HEK293 (cell line): ENCODE data around the gene LLGL1.

Experiments
- CTCF ChIP-seq: fragments of 450-650 bp; formaldehyde crosslinking; IDR thresholded peaks from 2 replicates; pipeline ENCODE4 v1.5.1; 2016; ENCODE audit warnings: missing biosample characterization, missing genetic modification characterization
- KLF1 ChIP-seq: fragments of 450-650 bp; formaldehyde crosslinking; IDR thresholded peaks from 2 replicates; pipeline ENCODE4 v1.5.1; 2016; ENCODE audit warnings: missing biosample characterization, missing genetic modification characterization
- REST ChIP-seq: fragments of 450-650 bp; formaldehyde crosslinking; IDR thresholded peaks from 2 replicates; pipeline ENCODE4 v1.5.1; 2016; ENCODE audit warnings: missing biosample characterization, missing genetic modification characterization
- ZBTB11 ChIP-seq: fragments of 450-650 bp; formaldehyde crosslinking; conservative IDR thresholded peaks from 2 replicates; pipeline ENCODE4 v1.5.1; 2016; ENCODE audit warnings: low read depth, missing biosample characterization, missing genetic modification characterization
- ZBTB7A ChIP-seq: fragments of 450-650 bp; formaldehyde crosslinking; IDR thresholded peaks from 2 replicates; pipeline ENCODE4 v1.5.1; 2016; ENCODE audit warnings: low read depth, missing biosample characterization, missing genetic modification characterization
- ZNF132 ChIP-seq: fragments of 450-650 bp; formaldehyde crosslinking; IDR thresholded peaks from 2 replicates; pipeline ENCODE4 v1.5.1; 2017; ENCODE audit warnings: missing biosample characterization, missing genetic modification characterization, borderline replicate concordance
- ZNF184 ChIP-seq: fragments of 450-650 bp; IDR thresholded peaks from 2 replicates; pipeline ENCODE4 v1.5.1; 2018; ENCODE audit warnings: missing biosample characterization, mild to moderate bottlenecking, missing genetic modification characterization
- ZNF274 ChIP-seq, 2 experiments: fragments of 200-500 bp in 1 of 2; fragments of 450-650 bp in 1 of 2; sonication (Bioruptor generic) in 1 of 2; formaldehyde crosslinking in 1 of 2; IDR thresholded peaks; 2 replicates each; pipeline versions ENCODE4 v1.5.1 to v1.6.1; 2014 to 2016; ENCODE audit warnings: borderline replicate concordance in 1 of 2, inconsistent platforms in 1 of 2, low read length in 1 of 2, missing biosample characterization in 1 of 2, missing genetic modification characterization in 1 of 2

GRCh38 chr17:18256351-18256750 lies 30.9 kb downstream of the LLGL1 start:
- TF ChIP-seq KLF1 (no peak), ZNF132 (tag by site-specific recombination) (no peak), ZBTB7A (tag by site-specific recombination) (no peak), ZNF184 (tag by site-specific recombination) (no peak), ZBTB11 (tag by site-specific recombination) (no peak), CTCF (no peak), REST (tag by site-specific recombination) (peak; percentile 85), ZNF274 (IDR thresholded peaks at IDR 0.05; ENCODE audit: low read length) (no peak), ZNF274 (tag by site-specific recombination; IDR thresholded peaks at IDR 0.05; ENCODE audit: borderline replicate concordance) (no peak)
